Measurements from ENCODE around the gene CASP12. TPM values are rescaled to one million over a fixed set of nuclear protein-coding genes. Genes with fewer than 3 reads are reported as not detected.

CASP12 gene
- total RNA-seq, 2 donors from 2014 or later = 2.9 TPM; not detected in 1

GRCh38 chr11:104928811-104929210 lies 30.6 kb upstream of the CASP12 start:
- H3K4me3 ChIP-seq = no peak overlapping the region
- H3K4me1 ChIP-seq = no peaks in the 10 kb centered on the region
- no peak overlapping the region for H3K27ac ChIP-seq
- H3K36me3 ChIP-seq = no peaks in the 10 kb centered on the region
- TF ChIP-seq CTCF (IDR thresholded peaks at IDR 0.05) = no peak
- no peaks in the 10 kb centered on the region for H3K27me3 ChIP-seq
- DNase-seq (ENCODE audit: low spot score) = no peak
- peaks cover 0 to 16% of the 10 kb centered on the region in 2 donors for H3K9me3 ChIP-seq

- H3K27ac ChIP-seq = no peak overlapping the region
- peaks cover 0 to 16% of the 10 kb centered on the region in 2 donors for H3K9me3 ChIP-seq
- no peaks in the 10 kb centered on the region for H3K36me3 ChIP-seq
- H3K27me3 ChIP-seq = no peaks in the 10 kb centered on the region
- H3K4me1 ChIP-seq = no peaks in the 10 kb centered on the region
- H3K4me3 ChIP-seq = no peak overlapping the region
- no peak for DNase-seq (ENCODE audit: low spot score)
- no peak for TF ChIP-seq CTCF (IDR thresholded peaks at IDR 0.05)
Measured at GRCh38 chr11:104926771-104927611, 28.7 kb upstream of the CASP12 start.

GRCh38 chr11:104925850-104926249 lies 27.6 kb upstream of the CASP12 start:
- no peaks in the 10 kb centered on the region for H3K36me3 ChIP-seq
- H3K4me1 ChIP-seq = no peaks in the 10 kb centered on the region
- H3K9me3 ChIP-seq = peaks cover 0 to 16% of the 10 kb centered on the region in 2 donors
- H3K27me3 ChIP-seq = no peaks in the 10 kb centered on the region
- DNase-seq (ENCODE audit: low spot score) = no peak
- no peak overlapping the region for H3K4me3 ChIP-seq
- no peak for TF ChIP-seq CTCF (IDR thresholded peaks at IDR 0.05)
- H3K27ac ChIP-seq = no peak overlapping the region

GRCh38 chr11:104918113-104918824 lies 20.0 kb upstream of the CASP12 start:
- Histone ChIP-seq H3K27me3 (no peaks in the 10 kb centered on the region), H3K4me3 (peak overlapping the region; percentile 40 to 45), H3K27ac (peak overlapping the region; percentile 68 to 69), H3K36me3 (no peaks in the 10 kb centered on the region), H3K9me3 (no peaks in the 10 kb centered on the region), H3K4me1 (peaks cover 0 to 4% of the 10 kb centered on the region in 2 donors)
- DNase-seq (ENCODE audit: low spot score) = no peak
- TF ChIP-seq CTCF (IDR thresholded peaks at IDR 0.05) = no peak

- Histone ChIP-seq H3K4me1 (peaks cover 0 to 4% of the 10 kb centered on the region in 2 donors), H3K27ac (peak overlapping the region; percentile 68 to 69), H3K36me3 (no peaks in the 10 kb centered on the region), H3K9me3 (no peaks in the 10 kb centered on the region), H3K4me3 (peak overlapping the region; percentile 40 to 45), H3K27me3 (no peaks in the 10 kb centered on the region)
- no peak for TF ChIP-seq CTCF (IDR thresholded peaks at IDR 0.05)
- DNase-seq (ENCODE audit: low spot score) = no peak
Measured at GRCh38 chr11:104917271-104918112, 19.2 kb upstream of the CASP12 start.
